Raji (cell line): ENCODE data around the gene TSHR.

Experiments
- POLR2A ChIP-seq: IDR thresholded peaks from 2 replicates; pipeline ENCODE4 v1.6.1; 2011; ENCODE audit warnings: low read depth, low read length, control low read depth; ENCODE audit not compliant: insufficient read depth

Gene TSHR

GRCh38 chr14:80942191-80942600 is 13.2 kb upstream of the TSHR start:
- no peak for TF ChIP-seq POLR2A

- no peak for TF ChIP-seq POLR2A
These were observed 10.4 kb upstream of the TSHR start for GRCh38 chr14:80944861-80945617.

DNA sequence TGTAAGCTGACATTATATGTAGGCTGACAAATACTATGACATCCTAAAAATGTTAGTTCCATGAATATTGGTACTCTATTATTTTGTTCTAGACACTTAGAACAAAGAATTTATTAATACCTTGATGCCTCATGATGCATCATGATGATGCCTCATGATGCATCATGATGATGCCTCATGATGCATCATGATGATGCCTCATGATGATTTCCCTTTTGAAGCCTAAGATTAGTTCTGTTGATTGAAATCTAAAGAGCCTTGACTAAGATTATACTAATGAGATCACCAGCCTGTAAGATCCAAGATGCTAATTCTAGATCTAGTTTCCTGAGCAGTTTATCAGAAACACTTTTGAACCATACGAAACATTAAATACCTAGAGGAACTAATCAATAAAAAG is 9.2 kb upstream of the TSHR start:
- TF ChIP-seq POLR2A = no peak

DNA sequence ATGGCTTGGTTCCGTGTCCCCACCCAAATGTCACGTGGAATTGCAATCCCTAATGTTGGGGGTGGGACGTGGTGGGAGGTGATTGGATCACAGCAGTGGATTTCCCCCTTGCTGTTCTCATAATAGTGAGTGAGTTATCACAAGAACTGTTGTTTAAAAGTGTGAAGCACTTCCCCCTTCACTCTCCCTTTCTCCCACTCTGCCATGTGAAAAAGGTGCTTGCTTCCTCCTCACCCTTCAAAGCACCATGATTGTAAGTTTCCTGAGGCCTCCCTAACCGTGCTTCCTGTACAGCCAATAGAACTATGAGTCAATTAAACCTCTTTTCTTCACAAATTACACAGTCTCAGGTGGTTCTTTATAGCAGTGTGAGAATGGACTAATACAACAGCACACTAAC is 8.6 kb upstream of the TSHR start:
- TF ChIP-seq POLR2A = no peak

DNA sequence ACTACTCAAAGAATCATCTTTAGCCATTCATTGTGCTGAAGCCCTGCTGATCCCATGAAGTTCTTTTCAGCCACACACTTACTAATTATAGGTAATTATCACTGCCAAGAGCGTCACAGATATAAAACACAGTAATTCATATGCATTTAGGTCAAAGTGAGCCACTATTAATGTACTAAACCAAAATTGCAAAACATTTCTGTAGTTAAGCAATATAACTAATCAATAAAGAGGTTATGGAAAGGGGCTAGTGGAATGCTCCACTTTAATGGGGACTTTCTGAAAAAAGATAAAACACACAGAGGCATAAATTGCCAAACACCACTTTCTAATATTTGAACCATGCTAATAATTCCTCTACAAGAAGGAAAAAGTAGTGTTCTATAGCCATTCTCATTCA is 7.1 kb upstream of the TSHR start:
- TF ChIP-seq POLR2A = no peak

GRCh38 chr14:80951491-80951890 is 3.9 kb upstream of the TSHR start:
- no peak for TF ChIP-seq POLR2A

GRCh38 chr14:80954687-80955299 is 628 bp upstream of the TSHR start:
- no peak for TF ChIP-seq POLR2A

- no peak for TF ChIP-seq POLR2A
These were observed 681 bp downstream of the TSHR start for GRCh38 chr14:80956102-80956501.

DNA sequence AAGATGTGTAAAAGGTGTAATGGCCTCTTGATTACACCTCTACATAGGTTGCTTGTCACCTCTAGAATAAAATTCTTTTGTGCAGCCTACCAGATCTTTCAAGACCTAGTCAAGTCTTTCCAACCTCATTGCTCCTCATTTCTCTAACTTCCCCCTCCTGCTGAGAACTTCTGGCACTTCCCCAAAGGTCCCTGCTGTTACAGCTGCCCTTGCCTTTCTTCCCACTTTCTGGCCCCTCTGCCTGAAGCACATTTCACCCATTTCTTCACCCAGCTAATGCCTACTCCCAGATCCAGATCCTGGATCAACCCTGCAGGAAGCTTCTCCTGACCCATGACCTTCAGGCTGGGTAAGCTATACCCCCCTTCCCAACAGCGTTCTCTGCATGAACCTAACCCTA is 1.5 kb downstream of the TSHR start:
- no peak for TF ChIP-seq POLR2A

DNA sequence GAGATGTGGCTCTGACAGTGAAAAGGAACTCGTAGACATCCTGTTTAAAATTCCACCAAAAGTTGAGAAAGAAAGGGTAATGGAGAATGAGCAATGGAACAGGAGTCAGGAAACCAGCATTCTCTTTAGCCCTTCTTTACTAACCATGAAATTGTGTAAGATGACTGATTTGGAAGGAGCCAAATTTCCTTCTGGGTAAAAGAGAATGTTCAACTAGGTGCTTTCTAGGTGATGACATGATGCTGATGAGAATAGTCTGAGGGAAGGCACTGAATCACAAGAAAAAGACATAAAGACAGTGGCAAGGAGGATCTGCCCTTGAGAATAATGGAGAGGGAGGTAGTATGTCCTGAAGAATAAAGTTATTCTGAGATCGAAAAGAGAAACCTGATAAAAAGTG is 2.2 kb downstream of the TSHR start:
- no peak for TF ChIP-seq POLR2A

- TF ChIP-seq POLR2A = no peak
These were observed 2.8 kb downstream of the TSHR start for GRCh38 chr14:80958226-80958625.

- no peak for TF ChIP-seq POLR2A
These were observed 3.5 kb downstream of the TSHR start for GRCh38 chr14:80958939-80959338.

DNA sequence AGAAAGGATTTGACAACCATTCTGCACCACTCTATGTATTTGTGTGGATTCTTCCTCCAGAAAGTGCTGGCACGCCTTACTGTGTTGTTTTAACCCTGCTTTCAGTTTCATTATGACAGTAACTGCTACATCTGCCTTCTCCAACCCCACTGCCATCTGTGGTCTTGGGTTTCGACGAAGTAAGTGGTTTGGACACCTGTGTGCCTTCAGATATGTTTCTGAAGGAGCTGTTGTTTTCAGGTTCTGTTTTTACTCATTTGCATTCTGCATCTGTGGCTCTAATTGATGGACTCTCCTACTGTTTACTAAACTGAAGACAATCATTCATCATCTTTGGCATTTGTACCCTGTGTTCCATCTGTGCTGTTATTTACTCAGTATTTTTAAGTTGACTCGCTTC is 4.1 kb downstream of the TSHR start:
- no peak for TF ChIP-seq POLR2A

GRCh38 chr14:80965037-80965436 is 9.6 kb downstream of the TSHR start:
- TF ChIP-seq POLR2A = no peak

GRCh38 chr14:80973931-80974641 is 18.7 kb downstream of the TSHR start:
- no peak for TF ChIP-seq POLR2A

- TF ChIP-seq POLR2A = no peak
These were observed 19.3 kb downstream of the TSHR start for GRCh38 chr14:80974679-80975078.
